Panc1 (cell line): ENCODE measurements around the gene RARS2. TPM values are rescaled to one million over a fixed set of nuclear protein-coding genes. Genes with fewer than 3 reads are reported as not detected.

Experiments
- ATAC-seq: fragments of 200-7000 bp; cut with Tn5 transposase; 2 replicates; pipeline ENCODE4 v1.9.1; 2020; ENCODE audit warnings: mild to moderate bottlenecking, moderate library complexity
- BruUV-seq: library from RNA; stranded (reverse); fragments of 400-500 nt; replicated peaks from 2 replicates; lab custom pipeline; 2021; lab: Mats Ljungman, UMichigan
- CTCF ChIA-PET: fragments of 300-600 bp; sonication (Branson Sonifier 250); formaldehyde crosslinking; loops from one replicate; lab custom pipeline; 2022; ENCODE audit warnings: antibody characterized with exemption; lab: Charles Lee
- POLR2A ChIA-PET: fragments of 300-600 bp; sonication (Branson Sonifier 250); formaldehyde crosslinking; loops from one replicate; lab custom pipeline; 2022; ENCODE audit warnings: antibody characterized with exemption; lab: Charles Lee
- DNase-seq: peaks from one replicate; pipeline ENCODE4 v3.0.0-alpha.2; 2010; ENCODE audit warnings: low read depth, low spot score
- H3K27ac ChIP-seq: 2 replicates; pipeline ENCODE4 v1.5.1; 2011; ENCODE audit warnings: mild to moderate bottlenecking, low read length, inconsistent platforms
- H3K27me3 ChIP-seq: fragments of 200-500 bp; sonication (Bioruptor generic); 2 replicates; pipeline ENCODE4 v1.6.0; 2014; ENCODE audit warnings: low read length, inconsistent platforms; ENCODE audit not compliant: control insufficient read depth, insufficient read depth
- H3K36me3 ChIP-seq: fragments of 200-500 bp; sonication (Bioruptor generic); 2 replicates; pipeline ENCODE4 v1.5.1; 2014; ENCODE audit warnings: inconsistent platforms, mild to moderate bottlenecking, low read length, moderate library complexity; ENCODE audit not compliant: control insufficient read depth, insufficient read depth
- H3K4me1 ChIP-seq: 2 replicates; pipeline ENCODE4 v1.5.1; 2011; ENCODE audit warnings: inconsistent platforms, mild to moderate bottlenecking, low read length, moderate library complexity; ENCODE audit not compliant: control insufficient read depth, insufficient read depth
- H3K4me3 ChIP-seq, 2 experiments: 2 replicates each; pipeline ENCODE4 v1.5.1; 2011 to 2012; ENCODE audit warnings: low read depth in 2 of 2, low read length in 2 of 2, mild to moderate bottlenecking in 2 of 2, inconsistent platforms in 1 of 2, moderate library complexity in 1 of 2
- H3K9me3 ChIP-seq: fragments of 200-500 bp; sonication (Bioruptor generic); 2 replicates; pipeline ENCODE4 v1.5.1; 2014; ENCODE audit warnings: low read depth, mild to moderate bottlenecking, inconsistent platforms, low read length, moderate library complexity; ENCODE audit not compliant: control insufficient read depth, insufficient read depth
- POLR2AphosphoS5 ChIP-seq: IDR thresholded peaks from 2 replicates; pipeline ENCODE4 v1.6.1; 2012; ENCODE audit warnings: mild to moderate bottlenecking, low read depth, low read length, moderate library complexity
- REST ChIP-seq, 2 experiments: IDR thresholded peaks; 2 replicates each; pipeline ENCODE4 v1.6.1; 2011 to 2012; ENCODE audit warnings: low read depth in 2 of 2, control low read depth in 1 of 2, low read length in 1 of 2, mild to moderate bottlenecking in 1 of 2, moderate library complexity in 1 of 2; ENCODE audit not compliant: insufficient read depth in 1 of 2
- SIN3A ChIP-seq: IDR thresholded peaks from 2 replicates; pipeline ENCODE4 v1.6.1; 2012; ENCODE audit warnings: low read depth, mild to moderate bottlenecking, low read length, moderate library complexity, borderline replicate concordance; ENCODE audit not compliant: insufficient read depth
- TCF7L2 ChIP-seq: IDR thresholded peaks from 2 replicates; pipeline ENCODE4 v1.6.1; 2011; ENCODE audit warnings: mild to moderate bottlenecking, low read depth, low read length, inconsistent platforms
- in situ Hi-C: cut with HindIII; loops from 2 replicates; pipeline ENCODE4 v1.10.0; 2016; ENCODE audit warnings: low sequenced_read_pairs, low pct_unique_long_range_greater_than_20kb
- intact Hi-C: fragments of 100-400 bp; cut with micrococcal nuclease; formaldehyde crosslinking; loops from one replicate; pipeline ENCODE4 v1.10.0; 2022; ENCODE audit not compliant: unreplicated experiment
- total RNA-seq: library from RNA; stranded (reverse); gene quantifications from one replicate; pipeline ENCODE4 v1.2.1, GENCODE V29; 2021; ENCODE audit not compliant: unreplicated experiment
- TF ChIP-seq, protein P1 (sequence below): fragments of 450-650 bp; IDR thresholded peaks from 2 replicates; pipeline ENCODE4 v1.5.1; 2017; ENCODE audit warnings: mild to moderate bottlenecking

RARS2 gene
- total RNA-seq, 1 experiment from 2014 or later, result 38.3 TPM

DNA sequence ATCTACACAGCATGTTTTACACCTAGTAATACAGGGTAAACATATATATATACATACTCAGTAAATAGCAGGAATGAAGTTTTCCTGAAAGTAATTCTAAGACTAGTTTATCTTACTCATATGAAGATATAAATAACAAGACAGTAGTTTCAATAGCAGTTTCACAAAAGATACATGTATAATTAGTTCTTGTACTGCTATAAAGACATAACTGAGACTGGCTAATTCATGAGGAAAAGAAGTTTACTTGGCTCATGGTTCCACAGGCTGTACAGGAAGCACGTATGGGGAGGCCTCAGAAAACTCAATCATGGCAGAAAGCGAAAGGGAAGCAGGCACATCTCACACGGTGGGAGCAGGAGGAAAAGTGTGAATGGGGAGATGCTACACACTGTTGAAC lies 16.9 kb downstream of the RARS2 start:
- Histone ChIP-seq H3K4me3 (no peak overlapping the region), H3K36me3 (no peaks in the 10 kb centered on the region; the same call in 1 of the 2 replicates), H3K9me3 (no peaks in the 10 kb centered on the region), H3K27ac (no peak overlapping the region), H3K27me3 (no peaks in the 10 kb centered on the region), H3K4me1 (peaks cover 3% of the 10 kb centered on the region; the same call in 1 of the 2 replicates)
- no peak for ATAC-seq
- in situ Hi-C loops, result no loop called here
- intact Hi-C loops, result loop anchor here (10.0 kb wide), 1 partner anchor 748 kb away; no protein-coding TSS in a partner anchor
- ChIA-PET POLR2A (no interaction called here), CTCF (no interaction called here)
- BruUV-seq, result no TSS peak
- TF ChIP-seq TCF7L2, result no peak
- no peak for TF ChIP-seq POLR2AphosphoS5
- no peak for TF ChIP-seq REST (IDR thresholded peaks at IDR 0.05; ENCODE audit: insufficient read depth in 1 of 2, low read depth in 2 of 2, low read length in 1 of 2)
- no peak for DNase-seq

DNA sequence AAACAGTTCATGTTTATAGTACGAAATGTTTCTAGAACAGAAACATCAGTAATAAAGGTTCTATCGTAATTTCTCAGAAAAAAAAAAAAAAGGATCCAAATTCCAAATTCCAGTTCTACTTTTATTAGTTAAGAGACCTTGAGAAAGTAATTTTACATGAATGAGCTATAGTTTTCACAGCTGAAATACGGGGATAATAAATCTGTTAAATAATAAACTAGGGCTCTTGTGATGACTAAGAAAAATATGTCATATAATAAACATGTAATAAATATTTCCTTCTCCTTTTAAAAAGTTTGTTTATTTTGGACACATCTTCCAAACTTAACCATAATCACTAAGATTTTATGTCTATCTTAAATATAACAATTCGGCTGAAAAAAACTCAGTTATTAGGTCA lies 17.8 kb downstream of the RARS2 start:
- in situ Hi-C loops, result no loop called here
- Histone ChIP-seq H3K4me1 (peaks cover 3% of the 10 kb centered on the region; the same call in 1 of the 2 replicates), H3K36me3 (no peaks in the 10 kb centered on the region; the same call in 1 of the 2 replicates), H3K9me3 (no peaks in the 10 kb centered on the region), H3K27me3 (no peaks in the 10 kb centered on the region), H3K4me3 (no peak overlapping the region), H3K27ac (no peak overlapping the region)
- ATAC-seq (no peak), DNase-seq (no peak)
- TF ChIP-seq TCF7L2, result no peak
- TF ChIP-seq SIN3A, result no peak
- TF ChIP-seq REST (IDR thresholded peaks at IDR 0.05; ENCODE audit: insufficient read depth in 1 of 2, low read depth in 2 of 2, low read length in 1 of 2), result no peak
- TF ChIP-seq, protein P1, sequence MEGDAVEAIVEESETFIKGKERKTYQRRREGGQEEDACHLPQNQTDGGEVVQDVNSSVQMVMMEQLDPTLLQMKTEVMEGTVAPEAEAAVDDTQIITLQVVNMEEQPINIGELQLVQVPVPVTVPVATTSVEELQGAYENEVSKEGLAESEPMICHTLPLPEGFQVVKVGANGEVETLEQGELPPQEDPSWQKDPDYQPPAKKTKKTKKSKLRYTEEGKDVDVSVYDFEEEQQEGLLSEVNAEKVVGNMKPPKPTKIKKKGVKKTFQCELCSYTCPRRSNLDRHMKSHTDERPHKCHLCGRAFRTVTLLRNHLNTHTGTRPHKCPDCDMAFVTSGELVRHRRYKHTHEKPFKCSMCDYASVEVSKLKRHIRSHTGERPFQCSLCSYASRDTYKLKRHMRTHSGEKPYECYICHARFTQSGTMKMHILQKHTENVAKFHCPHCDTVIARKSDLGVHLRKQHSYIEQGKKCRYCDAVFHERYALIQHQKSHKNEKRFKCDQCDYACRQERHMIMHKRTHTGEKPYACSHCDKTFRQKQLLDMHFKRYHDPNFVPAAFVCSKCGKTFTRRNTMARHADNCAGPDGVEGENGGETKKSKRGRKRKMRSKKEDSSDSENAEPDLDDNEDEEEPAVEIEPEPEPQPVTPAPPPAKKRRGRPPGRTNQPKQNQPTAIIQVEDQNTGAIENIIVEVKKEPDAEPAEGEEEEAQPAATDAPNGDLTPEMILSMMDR, result no peak
- no peak for TF ChIP-seq POLR2AphosphoS5
- BruUV-seq, result no TSS peak
- CTCF ChIA-PET, result no interaction called here
- intact Hi-C loops, result loop anchor here (10.0 kb wide), 1 partner anchor 747 kb away; no protein-coding TSS in a partner anchor
- POLR2A ChIA-PET, result interaction anchor here (0.6 kb wide), 1 partner anchor 146 kb away, joined by 3 read pairs; no protein-coding TSS in a partner anchor
